NCI-H146 treated with DMSO at 0.1 percent for 48 hours (cell line): ENCODE data around the gene GOLGA3.
"Not testable (repeated sequence)": the region's sequence is repeated elsewhere in the genome, so short reads cannot be mapped to it uniquely, and the experiment has no call there.

Experiments
- DNase-seq: peaks from one replicate; lab custom pipeline; 2025; ENCODE audit not compliant: unreplicated experiment; lab: John Stamatoyannopoulos, UW

GOLGA3 gene

GRCh38 chr12:132828706-132829534 is at the start of gene GOLGA3:
GOLGA3 (minus strand) TSS chr12:132828869; CDS start chr12:132822128, 6,741 bp downstream.
- DNase-seq = peak; percentile 62

GRCh38 chr12:132874620-132875019 is 46.0 kb upstream of the GOLGA3 start:
- not testable (repeated sequence) for DNase-seq

- no peak for DNase-seq
Measured at GRCh38 chr12:132874175-132874574, 45.5 kb upstream of the GOLGA3 start.

GRCh38 chr12:132873724-132874123 is 45.1 kb upstream of the GOLGA3 start:
- DNase-seq = no peak

GRCh38 chr12:132872975-132873421 is 44.3 kb upstream of the GOLGA3 start:
- no peak for DNase-seq

GRCh38 chr12:132872073-132872855 is 43.6 kb upstream of the GOLGA3 start:
- no peak for DNase-seq

GRCh38 chr12:132869551-132869950 is 40.9 kb upstream of the GOLGA3 start:
- DNase-seq = no peak

GRCh38 chr12:132866251-132866828 is 37.7 kb upstream of the GOLGA3 start:
- no peak for DNase-seq

- no peak for DNase-seq
Measured at GRCh38 chr12:132861558-132861957, 32.9 kb upstream of the GOLGA3 start.

GRCh38 chr12:132858718-132859266 is 30.1 kb upstream of the GOLGA3 start:
- DNase-seq = no peak

GRCh38 chr12:132857019-132857418 is 28.4 kb upstream of the GOLGA3 start:
- not testable (repeated sequence) for DNase-seq

- DNase-seq = no peak
Measured at GRCh38 chr12:132856581-132856980, 27.9 kb upstream of the GOLGA3 start.

- not testable (repeated sequence) for DNase-seq
Measured at GRCh38 chr12:132855211-132855610, 26.5 kb upstream of the GOLGA3 start.

GRCh38 chr12:132853285-132854092 is 24.8 kb upstream of the GOLGA3 start:
- no peak for DNase-seq

- no peak for DNase-seq
Measured at GRCh38 chr12:132852496-132852895, 23.8 kb upstream of the GOLGA3 start.

- no peak for DNase-seq
Measured at GRCh38 chr12:132851465-132851864, 22.8 kb upstream of the GOLGA3 start.

GRCh38 chr12:132850291-132850690 is 21.6 kb upstream of the GOLGA3 start:
- no peak for DNase-seq

GRCh38 chr12:132848521-132848920 is 19.9 kb upstream of the GOLGA3 start:
- DNase-seq = no peak

GRCh38 chr12:132847363-132848356 is 19.0 kb upstream of the GOLGA3 start:
- DNase-seq = no peak
